Choroid plexus epithelial cell (primary cell): ENCODE data around the gene AHCYL2.
"Not testable (repeated sequence)": the region's sequence is repeated elsewhere in the genome, so short reads cannot be mapped to it uniquely, and the experiment has no call there.

ENCODE experiments used
- DNase-seq: peaks from one replicate; pipeline ENCODE4 v3.0.0-alpha.2; 2010; ENCODE audit warnings: low read depth
- H3K4me3 ChIP-seq: 2 replicates; pipeline ENCODE4 v1.5.1; 2011; ENCODE audit warnings: low read depth, mild to moderate bottlenecking, control low read depth, low read length, moderate library complexity
- CTCF ChIP-seq: conservative IDR thresholded peaks from 2 replicates; pipeline ENCODE4 v1.5.1; 2011; ENCODE audit warnings: low read depth, mild to moderate bottlenecking, control low read depth, inconsistent platforms, low read length, moderate library complexity

AHCYL2 gene

GRCh38 chr7:129469930-129470329 lies 245.1 kb downstream of the AHCYL2 start:
- DNase-seq, result no peak
- no peak for TF ChIP-seq CTCF
- no peak overlapping the region for H3K4me3 ChIP-seq

- H3K4me3 ChIP-seq, result no peak overlapping the region
- no peak for TF ChIP-seq CTCF
- no peak for DNase-seq
Measured at GRCh38 chr7:129470411-129470810, 245.6 kb downstream of the AHCYL2 start.

GRCh38 chr7:129471402-129471827 lies 246.6 kb downstream of the AHCYL2 start:
- H3K4me3 ChIP-seq, result no peak overlapping the region
- no peak for DNase-seq
- TF ChIP-seq CTCF, result no peak

GRCh38 chr7:129475931-129476330 lies 251.1 kb downstream of the AHCYL2 start:
- not testable (repeated sequence) for H3K4me3 ChIP-seq, DNase-seq

- DNase-seq, H3K4me3 ChIP-seq: not testable (repeated sequence)
Measured at GRCh38 chr7:129476398-129476797, 251.6 kb downstream of the AHCYL2 start.
